D721Med (cell line): ENCODE measurements around the gene QRFP.
"Not testable (repeated sequence)": the region's sequence is repeated elsewhere in the genome, so short reads cannot be mapped to it uniquely, and the experiment has no call there.

Source experiments
- DNase-seq: peaks from one replicate; pipeline ENCODE4 v3.0.0; 2011; ENCODE audit warnings: low spot score; ENCODE audit not compliant: insufficient read length
- FAIRE-seq: peaks from 2 replicates; lab custom pipeline; 2011; peaks lifted over from hg19 to GRCh38; lab: Jason Lieb, UNC
- TF ChIP-seq, protein P1 (sequence below): IDR thresholded peaks from 2 replicates; pipeline ENCODE4 v1.5.1; 2012; ENCODE audit warnings: mild to moderate bottlenecking, control low read depth; ENCODE audit not compliant: insufficient read depth; ENCODE audit errors: missing control alignments

The QRFP gene

DNA sequence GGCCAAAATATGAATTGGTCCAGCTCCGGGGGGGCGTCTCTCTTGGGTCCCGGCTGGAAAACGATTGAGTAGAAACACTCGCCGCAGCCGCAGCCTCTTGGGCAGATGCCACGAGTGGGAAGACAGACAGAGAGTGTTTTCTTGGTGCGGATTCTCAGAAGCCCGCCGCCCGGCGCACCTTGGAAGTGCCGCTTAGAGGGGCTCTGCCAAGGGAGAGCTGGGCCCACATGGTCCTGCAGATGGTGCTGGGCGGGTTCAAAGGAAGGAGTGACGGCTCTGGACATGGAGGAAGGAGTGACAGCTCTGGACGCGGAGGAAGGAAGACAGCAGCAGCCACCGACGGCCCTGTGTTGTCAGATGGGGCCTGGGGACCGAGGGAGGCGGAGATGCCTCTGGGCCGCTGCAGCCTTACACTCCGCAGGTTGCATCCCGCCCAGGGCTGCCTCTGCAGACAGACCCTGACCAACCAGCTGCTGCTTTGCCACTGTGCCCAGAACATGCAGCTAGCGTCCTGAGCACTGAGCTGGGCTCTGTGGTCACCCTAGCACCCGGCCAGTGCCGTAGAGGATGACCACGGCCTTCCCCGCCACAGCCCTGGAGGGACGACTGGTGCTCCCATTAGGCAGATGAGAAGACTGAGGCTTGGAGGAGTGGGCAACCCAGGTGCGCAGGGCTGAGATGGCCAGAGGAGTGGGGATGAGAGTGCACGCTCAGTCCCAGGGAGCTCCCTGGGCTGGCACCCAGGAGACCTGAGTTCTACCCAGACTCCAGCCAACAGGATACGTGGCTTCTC lies 20.8 kb upstream of the QRFP start:
- no peak for DNase-seq
- TF ChIP-seq, protein P1, sequence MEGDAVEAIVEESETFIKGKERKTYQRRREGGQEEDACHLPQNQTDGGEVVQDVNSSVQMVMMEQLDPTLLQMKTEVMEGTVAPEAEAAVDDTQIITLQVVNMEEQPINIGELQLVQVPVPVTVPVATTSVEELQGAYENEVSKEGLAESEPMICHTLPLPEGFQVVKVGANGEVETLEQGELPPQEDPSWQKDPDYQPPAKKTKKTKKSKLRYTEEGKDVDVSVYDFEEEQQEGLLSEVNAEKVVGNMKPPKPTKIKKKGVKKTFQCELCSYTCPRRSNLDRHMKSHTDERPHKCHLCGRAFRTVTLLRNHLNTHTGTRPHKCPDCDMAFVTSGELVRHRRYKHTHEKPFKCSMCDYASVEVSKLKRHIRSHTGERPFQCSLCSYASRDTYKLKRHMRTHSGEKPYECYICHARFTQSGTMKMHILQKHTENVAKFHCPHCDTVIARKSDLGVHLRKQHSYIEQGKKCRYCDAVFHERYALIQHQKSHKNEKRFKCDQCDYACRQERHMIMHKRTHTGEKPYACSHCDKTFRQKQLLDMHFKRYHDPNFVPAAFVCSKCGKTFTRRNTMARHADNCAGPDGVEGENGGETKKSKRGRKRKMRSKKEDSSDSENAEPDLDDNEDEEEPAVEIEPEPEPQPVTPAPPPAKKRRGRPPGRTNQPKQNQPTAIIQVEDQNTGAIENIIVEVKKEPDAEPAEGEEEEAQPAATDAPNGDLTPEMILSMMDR, result no peak
- FAIRE-seq, result no peak

DNA sequence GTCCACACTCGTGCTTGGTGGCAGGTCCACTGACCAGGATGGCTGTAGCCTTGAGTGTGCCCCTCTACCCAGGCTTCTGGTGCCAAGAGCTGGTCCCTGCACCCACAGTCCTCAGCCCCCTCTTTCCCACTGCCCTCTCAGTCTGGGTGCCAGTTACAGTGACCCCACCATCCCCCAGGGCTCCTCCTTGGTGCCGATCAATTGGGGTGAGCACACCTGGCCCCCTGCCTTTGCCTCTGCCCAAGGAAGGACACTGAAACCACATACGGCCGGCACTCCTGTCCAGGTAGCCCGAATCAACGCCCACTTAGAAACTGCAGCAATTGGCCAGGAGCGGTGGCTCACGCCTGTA lies 18.5 kb upstream of the QRFP start:
- TF ChIP-seq, protein P1, result no peak
- FAIRE-seq (no peak), DNase-seq (no peak)

- FAIRE-seq, result no peak
- no peak for DNase-seq
- TF ChIP-seq, protein P1, result no peak
These were observed 17.9 kb upstream of the QRFP start for GRCh38 chr9:130914417-130915095.

- TF ChIP-seq, protein P1, result no peak
- FAIRE-seq, result no peak
- no peak for DNase-seq
These were observed 17.2 kb upstream of the QRFP start for GRCh38 chr9:130913599-130914416.

DNA sequence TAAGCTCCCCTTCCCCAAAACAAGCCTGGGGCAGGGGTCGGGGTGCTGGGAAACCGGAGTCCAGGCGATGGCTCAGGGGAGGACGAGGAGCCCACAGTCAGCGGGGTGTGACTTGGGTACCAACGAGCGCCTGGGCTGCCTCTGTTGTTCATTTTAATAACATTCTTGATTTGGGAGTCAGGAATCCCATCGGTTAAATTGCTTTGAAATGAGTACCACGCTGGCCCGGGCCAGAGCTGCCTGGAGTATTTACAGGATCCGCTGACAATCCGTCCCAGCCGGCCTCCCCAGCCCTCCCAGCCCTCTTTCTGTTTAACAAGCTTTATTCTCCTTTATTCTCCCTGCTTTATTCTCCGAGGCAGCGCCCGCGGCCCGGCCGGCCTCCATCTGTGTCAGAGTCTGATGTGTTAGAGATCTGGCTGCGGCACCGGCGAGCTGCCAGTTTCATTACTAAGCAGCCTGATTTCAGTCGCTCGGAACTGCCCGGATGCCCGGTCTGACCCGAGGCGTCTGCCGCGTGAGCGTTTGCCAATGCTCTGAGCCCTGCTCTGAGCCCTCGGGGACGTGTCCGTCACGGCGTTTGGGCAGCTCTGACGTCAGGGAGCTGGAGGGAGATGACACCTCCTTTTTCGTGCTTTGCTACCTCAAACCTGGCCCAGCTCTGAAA lies 16.5 kb upstream of the QRFP start:
- no peak for DNase-seq
- TF ChIP-seq, protein P1, result no peak
- FAIRE-seq, result no peak

DNA sequence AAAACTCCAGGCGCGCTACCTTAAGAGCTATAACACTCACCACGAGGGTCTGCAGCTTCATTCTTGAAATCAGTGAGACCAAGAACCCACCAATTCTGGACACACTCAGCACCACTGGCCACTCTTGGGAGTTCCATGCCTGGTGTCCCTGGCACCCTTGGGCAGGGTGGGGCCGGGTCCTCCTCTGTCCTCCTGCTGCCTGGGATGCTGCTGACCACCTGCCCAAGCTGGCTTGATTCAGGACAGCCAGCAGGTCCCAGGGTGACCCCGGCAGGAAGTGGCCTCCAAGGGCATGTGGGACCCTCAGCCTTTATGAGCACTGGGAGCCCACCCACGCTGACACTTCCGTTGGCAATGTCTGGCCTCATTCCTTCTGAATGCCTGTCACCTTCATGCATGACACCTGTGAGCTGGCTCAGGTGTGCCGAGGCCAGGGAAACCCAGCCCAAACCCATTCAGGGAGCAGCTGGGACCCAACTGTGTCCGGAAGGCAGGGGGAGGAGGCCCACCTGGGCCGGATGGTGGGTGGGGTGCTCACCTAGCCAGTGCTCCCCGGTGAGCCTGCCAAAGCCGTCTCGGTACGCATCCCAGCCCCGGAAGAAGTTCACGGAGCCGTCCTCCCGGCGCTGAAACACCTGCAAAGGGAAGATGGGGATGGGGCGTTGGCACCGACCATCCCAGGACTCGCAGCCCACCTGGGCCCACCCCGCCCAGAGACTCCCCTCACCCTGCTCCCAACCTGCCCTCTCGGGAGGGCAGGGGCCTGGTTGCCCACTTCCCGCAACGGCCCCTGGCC lies 14.8 kb upstream of the QRFP start:
- FAIRE-seq (no peak), DNase-seq (no peak)
- TF ChIP-seq, protein P1, result no peak

GRCh38 chr9:130910670-130911069 lies 14.1 kb upstream of the QRFP start:
- not testable (repeated sequence) for FAIRE-seq

DNA sequence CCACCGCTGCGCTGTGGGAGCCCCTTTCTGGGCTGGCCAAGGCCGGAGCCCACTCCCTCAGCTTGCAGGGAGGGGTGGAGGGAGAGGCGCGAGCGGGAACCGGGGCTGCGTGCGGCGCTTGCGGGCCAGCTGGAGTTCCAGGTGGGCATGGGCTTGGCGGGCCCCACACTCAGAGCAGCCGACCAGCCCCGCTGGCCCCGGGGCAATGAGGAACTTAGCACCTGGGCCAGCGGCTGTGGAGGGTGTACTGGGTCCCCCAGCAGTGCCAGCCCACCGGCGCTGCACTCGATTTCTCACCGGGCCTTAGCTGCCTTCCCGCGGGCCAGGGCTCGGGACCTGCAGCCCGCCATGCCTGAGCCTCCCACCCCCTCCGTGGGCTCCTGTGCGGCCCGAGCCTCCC lies 13.4 kb upstream of the QRFP start:
- not testable (repeated sequence) for FAIRE-seq, DNase-seq

More at GRCh38 chr9:130910670-130911069, 14.1 kb upstream of the QRFP start:
- not testable (repeated sequence) for DNase-seq
